HG02678 (cell line): ENCODE results near the gene ACTBL2.
A peak's percentile ranks its signal among the peaks of the same experiment; 100 is the strongest.
"Not testable (repeated sequence)": the region's sequence is repeated elsewhere in the genome, so short reads cannot be mapped to it uniquely, and the experiment has no call there.

Experiments used
- ATAC-seq: cut with Tn5 transposase; IDR thresholded peaks from one replicate; pipeline ENCODE4 v1.9.1; 2021; ENCODE audit warnings: mild to moderate bottlenecking, moderate library complexity; ENCODE audit not compliant: unreplicated experiment

The ACTBL2 gene

GRCh38 chr5:57482671-57483106 lies at the start of gene ACTBL2:
ACTBL2 (minus strand) TSS chr5:57482811; CDS start chr5:57482707, 104 bp downstream.
- no peak for ATAC-seq

GRCh38 chr5:57531333-57531732 lies 48.7 kb upstream of the ACTBL2 start:
- no peak for ATAC-seq

- no peak for ATAC-seq
These were observed 47.3 kb upstream of the ACTBL2 start for GRCh38 chr5:57529864-57530263.

GRCh38 chr5:57527870-57528269 lies 45.3 kb upstream of the ACTBL2 start:
- no peak for ATAC-seq

- ATAC-seq = no peak
These were observed 41.9 kb upstream of the ACTBL2 start for GRCh38 chr5:57524348-57525060.

- ATAC-seq = not testable (repeated sequence)
These were observed 39.9 kb upstream of the ACTBL2 start for GRCh38 chr5:57522477-57522876.

GRCh38 chr5:57518415-57518814 lies 35.8 kb upstream of the ACTBL2 start:
- ATAC-seq = not testable (repeated sequence)

GRCh38 chr5:57517250-57517649 lies 34.6 kb upstream of the ACTBL2 start:
- ATAC-seq = no peak

GRCh38 chr5:57513785-57514184 lies 31.2 kb upstream of the ACTBL2 start:
- no peak for ATAC-seq

- ATAC-seq = no peak
These were observed 28.7 kb upstream of the ACTBL2 start for GRCh38 chr5:57511321-57511720.

GRCh38 chr5:57509501-57510260 lies 27.1 kb upstream of the ACTBL2 start:
- ATAC-seq = no peak

- ATAC-seq = no peak
These were observed 25.6 kb upstream of the ACTBL2 start for GRCh38 chr5:57508211-57508610.

- no peak for ATAC-seq
These were observed 22.9 kb upstream of the ACTBL2 start for GRCh38 chr5:57505272-57506200.

- ATAC-seq = no peak
These were observed 21.7 kb upstream of the ACTBL2 start for GRCh38 chr5:57504357-57504756.

GRCh38 chr5:57503433-57503832 lies 20.8 kb upstream of the ACTBL2 start:
- no peak for ATAC-seq

GRCh38 chr5:57501414-57502201 lies 19.0 kb upstream of the ACTBL2 start:
- no peak for ATAC-seq

- peak; percentile 87 for ATAC-seq
These were observed 16.8 kb upstream of the ACTBL2 start for GRCh38 chr5:57499262-57500050.

GRCh38 chr5:57497733-57498132 lies 15.1 kb upstream of the ACTBL2 start:
- ATAC-seq = no peak

GRCh38 chr5:57495285-57496086 lies 12.9 kb upstream of the ACTBL2 start:
- peak; percentile 34 for ATAC-seq
